GM21447 (cell line): ENCODE data around the gene ROBO1.
"Not testable (repeated sequence)": the region's sequence is repeated elsewhere in the genome, so short reads cannot be mapped to it uniquely, and the experiment has no call there.

Experiments used
- ATAC-seq: cut with Tn5 transposase; IDR thresholded peaks from one replicate; pipeline ENCODE4 v1.9.1; 2021; ENCODE audit not compliant: unreplicated experiment

Gene ROBO1

GRCh38 chr3:79178471-79179180, 589.2 kb downstream of the ROBO1 start:
- no peak for ATAC-seq

DNA sequence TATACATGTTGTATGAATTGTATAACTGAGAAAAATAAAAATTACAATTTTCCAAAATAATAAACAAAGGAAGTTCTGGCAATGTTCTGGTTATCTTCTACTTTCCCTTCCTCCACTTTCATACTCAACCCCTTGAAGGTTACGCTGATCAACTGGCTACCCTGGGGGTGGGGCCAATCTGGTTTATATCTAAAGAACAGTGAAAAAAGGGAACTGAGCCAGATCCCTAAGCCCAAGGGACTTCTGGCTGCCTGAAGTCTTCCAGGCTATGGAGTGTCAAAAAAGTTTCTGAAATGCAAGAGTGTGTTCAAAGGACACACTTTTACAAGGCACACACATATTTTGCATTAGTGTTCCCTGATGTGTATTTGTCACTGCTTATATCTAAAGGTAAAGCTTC, 591.9 kb downstream of the ROBO1 start:
- ATAC-seq = no peak

- not testable (repeated sequence) for ATAC-seq
Measured at GRCh38 chr3:79173259-79173658, 594.5 kb downstream of the ROBO1 start.

DNA sequence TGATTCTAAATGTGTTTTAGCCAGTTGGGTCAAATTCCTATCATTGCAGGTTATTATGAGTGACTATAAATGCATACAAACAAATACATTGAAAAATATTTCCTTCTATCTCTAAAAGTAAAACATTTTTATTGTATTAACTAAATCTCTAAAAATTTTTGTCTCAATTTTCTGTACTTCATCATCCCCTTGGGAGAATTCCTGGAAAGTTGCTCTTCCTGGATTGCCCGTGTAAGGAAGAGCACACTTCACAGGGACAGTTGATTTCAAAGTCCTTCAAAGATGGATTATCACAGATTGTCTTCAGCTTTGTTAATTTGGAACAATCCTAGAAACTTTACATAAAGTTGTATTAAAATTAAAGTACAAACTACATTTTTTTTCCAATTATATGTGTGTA, 595.6 kb downstream of the ROBO1 start:
- no peak for ATAC-seq

GRCh38 chr3:79170021-79170420, 597.8 kb downstream of the ROBO1 start:
- no peak for ATAC-seq

DNA sequence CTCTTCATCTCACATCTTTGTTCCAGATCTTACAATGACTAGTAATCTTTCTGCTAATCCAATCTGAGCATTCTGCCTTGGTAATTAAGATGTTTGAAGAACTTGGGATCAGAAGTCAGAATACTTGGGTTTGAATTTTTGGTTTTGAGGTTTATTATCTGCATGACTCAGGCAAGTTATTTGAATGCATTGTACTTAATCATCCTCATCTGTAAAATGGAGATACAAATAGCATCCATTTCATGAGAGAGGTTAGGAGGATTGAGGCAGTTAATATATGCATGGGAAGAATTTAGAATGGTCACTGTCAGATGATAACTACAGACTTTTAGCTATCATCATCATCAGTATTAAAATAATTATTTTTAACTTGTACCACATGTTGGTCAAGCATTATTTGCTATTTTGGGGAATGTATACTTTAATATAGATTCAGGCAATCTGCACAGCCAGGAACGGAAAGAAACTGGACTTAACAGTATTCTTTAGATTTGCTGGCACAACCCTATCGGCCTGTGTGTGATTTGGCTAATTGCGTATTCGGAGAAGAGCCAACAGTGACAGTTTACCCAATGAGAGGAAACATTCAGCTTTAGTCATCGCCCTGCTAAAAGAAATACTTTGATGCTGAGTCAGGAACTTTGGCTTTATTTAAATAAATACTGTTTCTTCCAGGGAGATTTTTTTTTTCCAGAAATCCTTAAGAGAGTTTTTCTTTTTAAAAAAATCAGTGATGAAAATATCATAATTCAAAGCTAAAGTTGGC, 600.0 kb downstream of the ROBO1 start:
- ATAC-seq = no peak

DNA sequence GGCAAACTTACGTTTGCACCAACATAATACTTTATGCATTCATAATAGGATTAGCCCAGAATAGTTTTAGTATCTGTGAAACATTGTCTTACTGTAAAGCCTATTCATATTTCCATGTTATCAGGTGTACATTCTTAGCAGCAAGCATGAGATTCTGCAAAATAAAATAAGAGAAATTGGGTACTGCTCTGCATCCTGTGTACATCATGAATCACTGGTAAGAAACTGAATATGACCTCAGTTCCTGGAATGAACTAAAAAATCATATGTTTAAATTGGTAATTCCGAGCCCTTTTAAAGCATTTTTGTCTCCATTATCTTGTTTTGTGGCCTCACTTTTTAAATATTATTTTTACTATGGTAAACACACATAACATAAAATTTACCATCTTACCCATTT, 605.1 kb downstream of the ROBO1 start:
- ATAC-seq = no peak

GRCh38 chr3:79161941-79162340, 605.9 kb downstream of the ROBO1 start:
- ATAC-seq = no peak

DNA sequence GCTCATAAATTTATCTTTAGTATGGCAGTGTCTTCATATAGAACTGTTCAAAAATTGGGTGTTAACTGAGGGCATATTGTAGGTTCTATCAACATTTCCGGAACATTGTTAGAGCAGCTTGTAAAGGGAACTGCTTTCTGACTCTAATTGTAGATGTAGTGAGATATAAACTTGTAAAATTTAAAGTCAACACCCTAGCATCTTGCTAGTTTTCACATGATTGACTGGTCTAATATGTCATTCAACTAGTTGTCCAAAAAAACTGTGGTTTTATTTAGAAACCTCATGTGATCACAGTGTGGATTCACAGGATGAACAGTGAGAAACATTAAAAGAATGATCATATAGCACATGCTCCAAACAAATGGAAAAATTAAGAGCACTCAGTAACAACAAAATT, 607.4 kb downstream of the ROBO1 start:
- no peak for ATAC-seq

- no peak for ATAC-seq
Measured at GRCh38 chr3:79159736-79160135, 608.1 kb downstream of the ROBO1 start.

DNA sequence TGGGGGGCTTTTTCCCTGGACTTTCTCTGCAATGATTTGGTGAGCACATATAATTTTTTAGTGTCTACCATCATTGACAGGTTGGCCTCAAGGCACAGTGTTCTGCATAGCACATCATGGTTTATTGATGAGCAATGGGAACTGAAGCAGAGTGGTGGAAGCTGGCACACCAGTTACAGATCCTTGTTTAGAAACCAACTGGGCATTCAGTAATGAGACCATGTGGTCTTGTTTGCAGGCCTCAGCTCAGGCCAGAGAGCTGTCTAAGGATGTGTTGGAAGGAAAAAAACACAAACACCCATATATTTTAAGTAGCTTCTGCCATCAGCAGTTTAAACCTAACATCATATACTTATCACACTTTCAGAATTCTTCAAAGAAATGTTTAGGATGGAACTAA, 610.6 kb downstream of the ROBO1 start:
- no peak for ATAC-seq

- no peak for ATAC-seq
Measured at GRCh38 chr3:79154865-79155264, 612.9 kb downstream of the ROBO1 start.

DNA sequence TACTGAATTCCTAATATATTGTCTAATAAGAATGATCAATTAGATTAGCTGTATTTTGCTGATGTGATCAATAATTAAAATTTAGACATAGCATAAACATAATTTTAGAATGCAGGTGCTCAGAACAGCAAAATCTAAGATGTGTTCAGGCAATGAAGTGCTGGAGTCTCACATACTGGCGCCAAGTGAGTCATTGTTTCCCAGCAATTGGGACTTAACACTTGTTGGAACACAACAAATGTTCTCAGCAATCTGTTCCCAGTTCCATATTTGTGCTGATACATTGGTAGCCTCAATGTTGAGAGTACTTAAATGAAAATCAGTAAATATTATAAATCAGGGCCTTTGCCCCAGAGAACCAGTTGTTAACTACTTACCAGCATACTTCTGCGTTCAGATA, 619.0 kb downstream of the ROBO1 start:
- no peak for ATAC-seq

DNA sequence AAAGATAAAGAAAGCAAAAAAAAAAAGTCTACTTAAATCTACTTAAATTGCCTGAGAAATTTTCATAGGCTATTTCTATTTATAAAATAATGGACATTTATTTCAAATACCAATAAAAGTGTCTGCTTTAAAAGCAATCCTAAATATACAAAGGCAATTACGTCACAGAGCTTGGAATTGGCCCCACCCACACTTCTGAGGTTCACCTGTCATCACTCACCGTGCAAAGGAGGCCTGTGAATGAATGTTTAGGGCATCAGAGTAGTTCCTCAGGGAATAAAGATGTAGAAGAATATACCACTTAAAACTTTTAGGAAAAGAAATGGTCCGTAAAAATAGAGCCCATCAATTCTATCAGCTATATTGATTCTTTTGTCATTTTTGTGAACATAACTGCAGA, 621.8 kb downstream of the ROBO1 start:
- no peak for ATAC-seq

- ATAC-seq = no peak
Measured at GRCh38 chr3:79140708-79141107, 627.1 kb downstream of the ROBO1 start.

DNA sequence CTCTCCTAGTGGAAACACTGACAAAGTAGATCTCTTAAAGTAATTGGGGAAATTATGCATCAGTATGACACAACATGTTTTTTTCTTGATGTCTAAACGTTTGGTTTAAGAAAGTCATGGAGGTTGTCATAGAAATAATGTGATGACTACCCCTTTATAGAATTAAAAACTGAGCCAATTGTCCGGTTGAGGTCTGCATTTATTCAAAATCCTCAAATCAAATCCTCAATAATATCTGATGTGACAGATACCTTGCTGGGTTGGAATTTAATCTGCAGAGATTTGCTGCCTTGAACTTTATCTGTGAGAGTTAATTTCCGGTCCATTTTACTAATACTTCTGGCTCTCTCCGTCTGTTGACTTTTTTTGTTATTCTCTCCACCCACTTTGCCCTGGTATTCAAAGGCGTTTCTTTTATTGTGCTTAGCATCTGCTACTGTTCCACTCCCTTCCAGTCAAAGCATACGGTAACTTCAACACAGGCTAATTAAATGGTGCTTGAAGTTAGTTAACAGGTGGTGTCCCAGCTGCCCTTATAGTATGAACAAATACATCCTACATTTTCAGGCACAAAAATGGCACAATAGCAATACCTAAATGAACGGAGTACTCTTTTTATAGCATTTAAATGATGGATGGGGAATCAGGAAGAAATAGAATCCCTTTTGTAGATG, 628.3 kb downstream of the ROBO1 start:
- ATAC-seq = no peak

DNA sequence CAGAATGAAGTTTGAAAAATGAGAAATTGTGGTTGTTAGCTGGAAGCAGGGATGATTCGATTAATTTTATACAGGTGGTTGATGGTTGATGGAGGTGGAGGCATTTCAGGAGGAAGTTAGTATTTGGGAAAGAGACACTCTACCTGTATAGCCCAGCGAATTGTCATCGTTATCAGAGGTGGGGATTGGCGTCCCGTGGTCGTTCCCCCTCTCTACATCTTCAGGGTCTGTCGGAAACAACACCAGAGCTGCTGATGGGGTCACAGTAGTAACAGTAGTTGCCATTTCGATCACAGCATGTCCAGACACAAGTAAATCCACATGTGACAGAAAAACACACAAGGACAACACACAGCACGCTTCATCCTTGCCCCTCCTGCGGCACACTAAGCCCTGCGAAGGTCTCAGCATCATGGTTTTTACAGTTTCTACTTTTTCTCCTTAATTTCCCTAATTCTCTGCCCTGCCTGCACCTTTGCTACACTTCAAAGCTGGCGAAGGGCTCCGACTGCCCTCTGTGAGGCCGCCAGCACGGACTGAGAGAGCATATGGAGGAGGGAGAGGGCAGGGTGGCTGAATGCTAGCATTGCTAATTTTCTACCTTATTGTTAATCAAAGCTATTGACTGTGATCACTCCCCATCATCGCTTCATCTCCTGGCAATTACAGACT, 642.3 kb downstream of the ROBO1 start:
- ATAC-seq = no peak

GRCh38 chr3:79115458-79115857, 652.3 kb downstream of the ROBO1 start:
- ATAC-seq = no peak

DNA sequence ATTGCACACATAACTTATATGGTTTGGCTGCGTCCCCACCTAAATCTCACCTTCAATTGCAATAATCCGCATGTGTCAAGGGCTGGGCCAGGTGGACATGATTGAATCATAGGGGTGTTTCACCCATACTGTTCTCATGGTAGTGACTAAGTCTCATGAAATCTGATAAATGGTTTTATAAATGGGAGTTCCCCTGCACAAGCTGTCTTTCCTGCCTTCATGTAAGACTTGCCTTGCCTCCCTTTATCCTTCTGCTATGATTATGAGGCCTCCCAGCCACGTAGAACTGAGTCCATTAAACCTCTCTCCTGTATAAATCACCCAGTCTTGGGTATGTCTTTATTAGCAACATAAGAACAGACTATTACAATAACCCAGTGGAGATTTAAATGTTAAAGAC, 653.9 kb downstream of the ROBO1 start:
- no peak for ATAC-seq

GRCh38 chr3:79111375-79112052, 656.3 kb downstream of the ROBO1 start:
- ATAC-seq = no peak

- no peak for ATAC-seq
Measured at GRCh38 chr3:79109754-79110153, 658.0 kb downstream of the ROBO1 start.
